ENCODE measurements around the gene GPR158.

GPR158 gene

GRCh38 chr10:25501912-25502311, 327.1 kb downstream of the GPR158 start:
- H3K27me3 ChIP-seq (ENCODE audit: insufficient read depth, poor library complexity, severe bottlenecking): no peaks in the 10 kb centered on the region
- no peak for TF ChIP-seq SPI1 (IDR thresholded peaks at IDR 0.05; ENCODE audit: borderline replicate concordance, low read depth)
- TF ChIP-seq CTCF (IDR thresholded peaks at IDR 0.05; ENCODE audit: insufficient read depth, low read length): no peak
- TF ChIP-seq REST (IDR thresholded peaks at IDR 0.05; ENCODE audit: insufficient replicate concordance, low read depth): no peak
- no peak for TF ChIP-seq GABPA (IDR thresholded peaks at IDR 0.05; ENCODE audit: low read depth)
- no peak for TF ChIP-seq POLR2AphosphoS5 (IDR thresholded peaks at IDR 0.05; ENCODE audit: low read depth)
- H3K4me3 ChIP-seq (replicated peaks; ENCODE audit: insufficient read depth, low read length): no peak overlapping the region
- no peak overlapping the region for H3K27ac ChIP-seq (replicated peaks)
- no peak for DNase-seq (ENCODE audit: low read depth in 1 of 2, low spot score in 1 of 2)

GRCh38 chr10:25502453-25502852, 327.7 kb downstream of the GPR158 start:
- Histone ChIP-seq H3K27ac (replicated peaks) (no peak overlapping the region), H3K4me3 (replicated peaks; ENCODE audit: insufficient read depth, low read length) (no peak overlapping the region), H3K27me3 (ENCODE audit: insufficient read depth, poor library complexity, severe bottlenecking) (no peaks in the 10 kb centered on the region)
- TF ChIP-seq REST (IDR thresholded peaks at IDR 0.05; ENCODE audit: insufficient replicate concordance, low read depth) (no peak), CTCF (IDR thresholded peaks at IDR 0.05; ENCODE audit: insufficient read depth, low read length) (no peak), POLR2AphosphoS5 (IDR thresholded peaks at IDR 0.05; ENCODE audit: low read depth) (no peak), GABPA (IDR thresholded peaks at IDR 0.05; ENCODE audit: low read depth) (no peak), SPI1 (IDR thresholded peaks at IDR 0.05; ENCODE audit: borderline replicate concordance, low read depth) (no peak)
- no peak for DNase-seq (ENCODE audit: low read depth in 1 of 2, low spot score in 1 of 2)

GRCh38 chr10:25504306-25504705, 329.5 kb downstream of the GPR158 start:
- H3K4me3 ChIP-seq (replicated peaks; ENCODE audit: insufficient read depth, low read length): no peak overlapping the region
- DNase-seq (ENCODE audit: low read depth in 1 of 2, low spot score in 1 of 2): no peak
- no peak for TF ChIP-seq SPI1 (IDR thresholded peaks at IDR 0.05; ENCODE audit: borderline replicate concordance, low read depth)
- H3K27me3 ChIP-seq (ENCODE audit: insufficient read depth, poor library complexity, severe bottlenecking): no peaks in the 10 kb centered on the region
- no peak overlapping the region for H3K27ac ChIP-seq (replicated peaks)

GRCh38 chr10:25504838-25505237, 330.0 kb downstream of the GPR158 start:
- Histone ChIP-seq H3K27me3 (ENCODE audit: insufficient read depth, poor library complexity, severe bottlenecking) (no peaks in the 10 kb centered on the region), H3K27ac (replicated peaks) (no peak overlapping the region), H3K4me3 (replicated peaks; ENCODE audit: insufficient read depth, low read length) (no peak overlapping the region)
- no peak for DNase-seq (ENCODE audit: low read depth in 1 of 2, low spot score in 1 of 2)
- TF ChIP-seq SPI1 (IDR thresholded peaks at IDR 0.05; ENCODE audit: borderline replicate concordance, low read depth): no peak
- no peak for TF ChIP-seq CTCF (IDR thresholded peaks at IDR 0.05; ENCODE audit: insufficient read depth, low read length)

Measured in HL-60 (cell line).